Measurements from ENCODE around the gene RRP15.

DNA sequence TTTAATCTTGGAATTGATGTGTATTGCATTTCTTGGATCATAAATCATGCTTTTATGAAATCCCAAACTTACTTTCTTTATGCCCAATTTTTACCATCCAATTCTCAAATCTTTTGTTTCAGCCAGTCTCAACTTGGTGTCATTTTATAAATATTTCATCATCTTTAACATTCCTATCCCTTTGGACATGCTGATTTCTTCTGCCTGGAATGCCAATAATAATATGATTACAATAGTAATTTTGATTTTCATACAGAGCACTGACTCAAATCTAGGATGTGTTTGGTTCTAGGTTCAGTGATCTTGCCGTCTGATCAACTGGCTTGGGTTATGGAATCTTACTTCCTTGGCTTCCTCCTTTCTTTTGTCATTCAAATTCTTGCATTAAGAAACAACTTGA, 12.8 kb downstream of the RRP15 start:
- TF ChIP-seq, protein P1, sequence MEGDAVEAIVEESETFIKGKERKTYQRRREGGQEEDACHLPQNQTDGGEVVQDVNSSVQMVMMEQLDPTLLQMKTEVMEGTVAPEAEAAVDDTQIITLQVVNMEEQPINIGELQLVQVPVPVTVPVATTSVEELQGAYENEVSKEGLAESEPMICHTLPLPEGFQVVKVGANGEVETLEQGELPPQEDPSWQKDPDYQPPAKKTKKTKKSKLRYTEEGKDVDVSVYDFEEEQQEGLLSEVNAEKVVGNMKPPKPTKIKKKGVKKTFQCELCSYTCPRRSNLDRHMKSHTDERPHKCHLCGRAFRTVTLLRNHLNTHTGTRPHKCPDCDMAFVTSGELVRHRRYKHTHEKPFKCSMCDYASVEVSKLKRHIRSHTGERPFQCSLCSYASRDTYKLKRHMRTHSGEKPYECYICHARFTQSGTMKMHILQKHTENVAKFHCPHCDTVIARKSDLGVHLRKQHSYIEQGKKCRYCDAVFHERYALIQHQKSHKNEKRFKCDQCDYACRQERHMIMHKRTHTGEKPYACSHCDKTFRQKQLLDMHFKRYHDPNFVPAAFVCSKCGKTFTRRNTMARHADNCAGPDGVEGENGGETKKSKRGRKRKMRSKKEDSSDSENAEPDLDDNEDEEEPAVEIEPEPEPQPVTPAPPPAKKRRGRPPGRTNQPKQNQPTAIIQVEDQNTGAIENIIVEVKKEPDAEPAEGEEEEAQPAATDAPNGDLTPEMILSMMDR (IDR thresholded peaks at IDR 0.05 in 2 of 3, conservative IDR thresholded peaks at IDR 0.05 in 1 of 3; ENCODE audit: borderline replicate concordance in 1 of 3, insufficient read depth in 1 of 3, low read depth in 2 of 3, low read length in 2 of 3) = no peak
- TF ChIP-seq SRF (IDR thresholded peaks at IDR 0.05; ENCODE audit: low read depth) (no peak), POLR2A (IDR thresholded peaks at IDR 0.05; ENCODE audit: borderline replicate concordance, extremely low read depth, insufficient read depth, insufficient read length) (no peak), CEBPB (IDR thresholded peaks at IDR 0.05; ENCODE audit: low read depth) (no peak), SIN3A (IDR thresholded peaks at IDR 0.05; ENCODE audit: low read depth) (no peak), EZH2 (IDR thresholded peaks at IDR 0.05) (no peak), POLR2AphosphoS5 (IDR thresholded peaks at IDR 0.05; ENCODE audit: low read depth, low read length) (no peak), TCF7L2 (IDR thresholded peaks at IDR 0.05; ENCODE audit: borderline replicate concordance, extremely low read depth, insufficient read depth, insufficient read length) (no peak)
- TF ChIP-seq, protein P2, sequence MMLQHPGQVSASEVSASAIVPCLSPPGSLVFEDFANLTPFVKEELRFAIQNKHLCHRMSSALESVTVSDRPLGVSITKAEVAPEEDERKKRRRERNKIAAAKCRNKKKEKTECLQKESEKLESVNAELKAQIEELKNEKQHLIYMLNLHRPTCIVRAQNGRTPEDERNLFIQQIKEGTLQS (IDR thresholded peaks at IDR 0.05) = no peak
- TF ChIP-seq, protein P3, sequence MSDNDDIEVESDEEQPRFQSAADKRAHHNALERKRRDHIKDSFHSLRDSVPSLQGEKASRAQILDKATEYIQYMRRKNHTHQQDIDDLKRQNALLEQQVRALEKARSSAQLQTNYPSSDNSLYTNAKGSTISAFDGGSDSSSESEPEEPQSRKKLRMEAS (IDR thresholded peaks at IDR 0.05) = no peak
